SJCRH30 (cell line): ENCODE measurements around the gene GNG7. TPM values are rescaled to one million over a fixed set of nuclear protein-coding genes. Genes with fewer than 3 reads are reported as not detected.
"Not testable (repeated sequence)": the region's sequence is repeated elsewhere in the genome, so short reads cannot be mapped to it uniquely, and the experiment has no call there.

Experiments
- DNase-seq, 2 experiments: peaks; one replicate each; pipeline ENCODE4 v3.0.0-alpha.2; 2015 to 2020
- H3K27ac ChIP-seq: fragments of 250-450 bp; sonication (Bioruptor Pico); 2 replicates; pipeline ENCODE4 v1.5.1; 2020; ENCODE audit warnings: mild to moderate bottlenecking, moderate library complexity
- H3K27me3 ChIP-seq: fragments of 250-450 bp; sonication (Bioruptor Pico); 2 replicates; pipeline ENCODE4 v1.5.1; 2020; ENCODE audit warnings: mild to moderate bottlenecking, moderate library complexity
- H3K36me3 ChIP-seq: fragments of 250-450 bp; sonication (Bioruptor Pico); 2 replicates; pipeline ENCODE4 v1.5.1; 2020; ENCODE audit warnings: mild to moderate bottlenecking, moderate library complexity
- H3K4me1 ChIP-seq: fragments of 250-450 bp; sonication (Bioruptor Pico); 2 replicates; pipeline ENCODE4 v1.5.1; 2020; ENCODE audit warnings: mild to moderate bottlenecking, moderate library complexity
- H3K4me3 ChIP-seq: fragments of 250-450 bp; sonication (Bioruptor Pico); 2 replicates; pipeline ENCODE4 v1.5.1; 2020; ENCODE audit warnings: mild to moderate bottlenecking, moderate library complexity
- H3K9me3 ChIP-seq: fragments of 250-450 bp; sonication (Bioruptor Pico); replicated peaks from 2 replicates; pipeline ENCODE4 v1.5.1; 2020; ENCODE audit warnings: mild to moderate bottlenecking, moderate library complexity
- total RNA-seq: library from RNA; depleted of rRNA; stranded (reverse); fragments of >200 nt; shearing (Covaris generic); gene quantifications from 2 replicates; pipeline ENCODE4 v1.2.3, GENCODE V29; 2014

Gene GNG7
- total RNA-seq, 1 experiment from 2014 or later = not detected

- H3K27me3 ChIP-seq = peaks cover 5% of the 10 kb centered on the region; the same call in 1 of the 2 replicates
- DNase-seq = no peak
- no peaks in the 10 kb centered on the region for H3K36me3 ChIP-seq
These were observed 92.9 kb downstream of the GNG7 start for GRCh38 chr19:2609389-2610116.

DNA sequence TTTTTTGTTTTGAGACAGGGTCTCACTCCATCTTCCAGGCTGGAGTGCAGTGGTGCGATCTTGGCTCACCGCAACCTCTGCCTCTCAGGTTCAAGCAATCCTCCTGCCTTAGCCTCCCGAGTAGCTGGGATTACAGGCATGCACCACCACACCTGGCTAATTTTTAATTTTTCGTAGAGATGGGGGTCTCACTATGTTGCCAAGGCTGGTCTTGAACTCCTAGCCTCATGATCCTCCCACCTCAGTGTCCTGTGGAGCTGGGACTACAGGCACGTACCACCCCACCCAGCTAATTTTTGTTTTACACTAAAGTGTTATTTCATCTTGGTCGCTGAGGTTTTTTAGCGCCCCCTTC lies 93.5 kb downstream of the GNG7 start:
- H3K4me1 ChIP-seq, H3K27me3 ChIP-seq, DNase-seq, H3K9me3 ChIP-seq, H3K4me3 ChIP-seq, H3K36me3 ChIP-seq, H3K27ac ChIP-seq: not testable (repeated sequence)

More at GRCh38 chr19:2609389-2610116, 92.9 kb downstream of the GNG7 start:
- H3K9me3 ChIP-seq = no peaks in the 10 kb centered on the region
- no peak overlapping the region for H3K27ac ChIP-seq
- no peaks in the 10 kb centered on the region for H3K4me1 ChIP-seq
- no peak overlapping the region for H3K4me3 ChIP-seq

GRCh38 chr19:2608602-2608922 lies 93.9 kb downstream of the GNG7 start:
- Histone ChIP-seq H3K9me3 (no peaks in the 10 kb centered on the region), H3K36me3 (no peaks in the 10 kb centered on the region), H3K4me1 (no peaks in the 10 kb centered on the region), H3K27me3 (peaks cover 5% of the 10 kb centered on the region; the same call in 1 of the 2 replicates), H3K4me3 (no peak overlapping the region), H3K27ac (no peak overlapping the region)
- DNase-seq = no peak

GRCh38 chr19:2607712-2608601 lies 94.5 kb downstream of the GNG7 start:
- no peak for DNase-seq
- no peaks in the 10 kb centered on the region for H3K36me3 ChIP-seq
- H3K4me1 ChIP-seq = no peaks in the 10 kb centered on the region
- no peak overlapping the region for H3K27ac ChIP-seq
- H3K9me3 ChIP-seq = no peaks in the 10 kb centered on the region
- H3K4me3 ChIP-seq = no peak overlapping the region
- H3K27me3 ChIP-seq = peaks cover 5% of the 10 kb centered on the region; the same call in 1 of the 2 replicates

- not testable (repeated sequence) for H3K27me3 ChIP-seq, H3K36me3 ChIP-seq, DNase-seq, H3K9me3 ChIP-seq, H3K4me3 ChIP-seq, H3K4me1 ChIP-seq, H3K27ac ChIP-seq
These were observed 95.7 kb downstream of the GNG7 start for GRCh38 chr19:2606774-2607173.

- not testable (repeated sequence) for DNase-seq, H3K27me3 ChIP-seq, H3K4me3 ChIP-seq, H3K36me3 ChIP-seq, H3K4me1 ChIP-seq, H3K9me3 ChIP-seq, H3K27ac ChIP-seq
These were observed 96.6 kb downstream of the GNG7 start for GRCh38 chr19:2605889-2606288.

- Histone ChIP-seq H3K4me1 (no peaks in the 10 kb centered on the region), H3K4me3 (no peak overlapping the region), H3K36me3 (no peaks in the 10 kb centered on the region), H3K27ac (no peak overlapping the region), H3K9me3 (no peaks in the 10 kb centered on the region), H3K27me3 (no peaks in the 10 kb centered on the region)
- DNase-seq = no peak
These were observed 97.7 kb downstream of the GNG7 start for GRCh38 chr19:2604747-2605329.

- no peak for DNase-seq
- no peaks in the 10 kb centered on the region for H3K9me3 ChIP-seq
- no peaks in the 10 kb centered on the region for H3K27me3 ChIP-seq
- H3K4me1 ChIP-seq = no peaks in the 10 kb centered on the region
- H3K4me3 ChIP-seq = no peak overlapping the region
- no peak overlapping the region for H3K27ac ChIP-seq
- no peaks in the 10 kb centered on the region for H3K36me3 ChIP-seq
These were observed 99.2 kb downstream of the GNG7 start for GRCh38 chr19:2603334-2603733.

DNA sequence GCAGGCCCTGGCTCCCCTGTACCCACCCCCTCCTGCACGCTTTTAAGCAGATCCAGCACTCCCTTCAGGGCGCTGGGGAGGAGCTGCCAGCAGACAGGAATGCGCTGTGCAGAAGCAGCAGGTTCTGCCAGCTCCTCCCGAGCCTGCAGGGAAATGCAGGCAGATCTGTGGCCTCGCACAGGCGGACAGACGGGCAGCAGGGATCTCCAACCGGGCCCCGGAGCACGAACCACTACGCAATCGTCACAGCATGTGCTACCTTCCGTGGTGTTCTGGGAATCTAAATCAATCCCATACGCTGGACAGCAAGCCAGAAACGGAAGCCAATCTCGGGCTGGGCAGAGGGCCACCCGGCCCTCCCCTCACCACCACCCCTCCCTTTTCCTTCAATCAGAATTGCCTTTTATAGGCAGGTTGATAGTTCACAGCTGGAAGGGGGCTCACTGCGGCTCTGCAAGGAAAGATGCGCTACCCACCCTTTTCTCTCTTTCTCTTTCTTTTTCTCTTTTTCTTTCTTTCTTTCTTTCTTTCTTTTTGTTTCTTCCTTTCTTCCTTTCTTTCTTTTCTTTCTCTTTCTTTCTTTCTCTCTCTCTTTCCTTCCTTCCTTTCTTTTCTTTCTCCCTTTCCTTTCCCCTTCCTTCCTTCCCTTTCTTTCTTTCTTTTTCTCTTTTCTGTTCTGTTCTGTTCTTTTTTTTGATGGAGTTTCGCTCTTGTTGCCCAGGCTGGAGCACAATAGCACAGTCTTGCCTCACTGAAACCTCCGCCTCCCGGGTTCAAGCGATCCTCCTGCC lies 99.9 kb downstream of the GNG7 start:
- Histone ChIP-seq H3K4me1 (no peaks in the 10 kb centered on the region), H3K36me3 (no peaks in the 10 kb centered on the region), H3K27me3 (no peaks in the 10 kb centered on the region), H3K4me3 (no peak overlapping the region), H3K27ac (no peak overlapping the region), H3K9me3 (no peaks in the 10 kb centered on the region)
- DNase-seq = no peak

DNA sequence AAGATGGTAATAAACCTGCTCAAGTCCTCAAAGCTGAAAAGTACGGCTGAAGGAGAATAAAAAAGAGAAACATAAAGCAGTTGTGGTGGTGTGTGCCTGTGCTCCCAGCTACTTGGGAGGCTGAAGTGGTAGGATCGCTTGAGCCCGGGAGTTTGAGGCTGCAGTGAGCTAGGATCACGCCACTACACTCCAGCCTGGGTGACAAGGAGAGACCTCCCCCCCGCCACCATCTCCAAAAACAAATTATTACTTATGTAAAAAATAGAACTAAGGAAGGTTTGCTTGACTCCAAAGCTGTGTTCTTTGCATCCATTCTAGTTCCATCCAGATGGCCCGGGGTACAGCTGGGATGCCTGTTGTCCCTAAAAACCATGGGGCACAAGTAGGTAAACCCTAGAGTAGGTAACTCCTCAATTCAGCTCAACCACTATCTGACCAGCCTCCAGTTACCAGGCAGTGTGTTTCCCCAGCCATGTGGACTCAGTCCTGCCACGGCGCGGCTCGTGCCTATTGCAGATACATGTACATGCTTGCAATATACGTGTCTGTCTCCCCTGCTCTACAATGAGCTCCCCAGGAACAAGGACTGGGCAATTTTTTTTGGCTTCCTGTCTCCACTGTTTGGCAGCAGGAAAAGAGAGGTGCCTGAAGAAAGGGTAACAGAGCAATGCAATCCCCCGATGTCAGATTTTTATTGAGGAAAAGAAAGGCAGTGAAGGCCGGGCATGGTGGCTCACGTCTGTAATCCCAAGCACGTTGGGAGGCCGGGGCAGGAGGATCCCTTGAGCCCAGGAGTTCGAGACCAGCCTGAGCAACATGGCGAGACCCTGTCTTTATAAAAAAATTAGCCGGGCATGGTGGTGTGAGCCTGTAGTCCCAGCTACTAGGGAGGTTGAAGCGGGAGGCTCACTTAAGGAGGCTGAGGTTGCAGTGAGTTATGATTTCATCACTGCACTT lies 101.3 kb downstream of the GNG7 start:
- Histone ChIP-seq H3K27ac (no peak overlapping the region), H3K36me3 (no peaks in the 10 kb centered on the region), H3K27me3 (no peaks in the 10 kb centered on the region), H3K9me3 (no peaks in the 10 kb centered on the region), H3K4me1 (no peaks in the 10 kb centered on the region), H3K4me3 (no peak overlapping the region)
- no peak for DNase-seq

DNA sequence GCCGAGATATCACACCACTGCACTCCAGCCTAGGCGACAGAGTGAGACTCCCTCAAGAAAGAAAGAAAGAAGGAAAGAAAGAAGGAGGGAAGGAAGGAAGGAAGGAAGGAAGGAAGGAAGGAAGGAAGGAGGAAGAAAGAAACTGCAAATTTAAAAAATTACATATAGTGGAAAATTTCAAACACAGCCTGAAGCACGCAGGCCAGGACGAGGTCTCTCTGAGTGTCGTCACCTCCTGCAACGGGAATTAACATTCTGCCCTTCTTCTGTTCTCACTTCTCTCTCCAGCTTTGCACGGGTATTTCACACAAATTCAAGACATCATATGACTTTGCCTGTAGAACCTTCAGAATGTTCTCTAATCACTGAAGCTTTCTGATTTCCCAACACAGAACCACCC lies 108.2 kb downstream of the GNG7 start:
- DNase-seq = no peak
- H3K27me3 ChIP-seq = no peaks in the 10 kb centered on the region
- no peak overlapping the region for H3K4me3 ChIP-seq
- no peaks in the 10 kb centered on the region for H3K36me3 ChIP-seq
- no peak overlapping the region for H3K27ac ChIP-seq
- H3K4me1 ChIP-seq = no peaks in the 10 kb centered on the region
- H3K9me3 ChIP-seq = no peaks in the 10 kb centered on the region

GRCh38 chr19:2592824-2593223 lies 109.7 kb downstream of the GNG7 start:
- Histone ChIP-seq H3K4me3 (no peak overlapping the region), H3K36me3 (no peaks in the 10 kb centered on the region), H3K4me1 (no peaks in the 10 kb centered on the region), H3K27ac (no peak overlapping the region), H3K27me3 (no peaks in the 10 kb centered on the region), H3K9me3 (no peaks in the 10 kb centered on the region)
- DNase-seq = no peak

GRCh38 chr19:2591537-2592291 lies 110.8 kb downstream of the GNG7 start:
- no peak overlapping the region for H3K27ac ChIP-seq
- H3K36me3 ChIP-seq = no peaks in the 10 kb centered on the region
- no peaks in the 10 kb centered on the region for H3K4me1 ChIP-seq
- no peak for DNase-seq
- no peak overlapping the region for H3K4me3 ChIP-seq
- H3K27me3 ChIP-seq = no peaks in the 10 kb centered on the region
- no peaks in the 10 kb centered on the region for H3K9me3 ChIP-seq
